Liver (tissue), 3 donors: ENCODE measurements around the gene DDX24.

Experiments
- ATF3 ChIP-seq: IDR thresholded peaks from 2 replicates; pipeline ENCODE4 v1.6.1; 2016; ENCODE audit warnings: antibody characterized with exemption
- CTCF ChIP-seq: fragments of 150-350 bp; IDR thresholded peaks from 2 replicates; pipeline ENCODE4 v1.5.1; 2017; ENCODE audit warnings: improper control_type of control experiment, low read depth, low read length; ENCODE audit not compliant: missing input control
- FOXA1 ChIP-seq: IDR thresholded peaks from 2 replicates; pipeline ENCODE4 v1.6.1; 2016; ENCODE audit warnings: antibody characterized with exemption
- FOXA2 ChIP-seq: IDR thresholded peaks from 2 replicates; pipeline ENCODE4 v1.6.1; 2016; ENCODE audit warnings: antibody characterized with exemption
- HNF4A ChIP-seq, 2 donors: conservative IDR thresholded peaks; 2 replicates each; pipeline ENCODE4 v1.6.1; 2016; ENCODE audit warnings: antibody characterized with exemption in 2 of 2, mild to moderate bottlenecking in 2 of 2
- JUND ChIP-seq, 2 donors: IDR thresholded peaks; 2 replicates each; pipeline ENCODE4 v1.6.1; 2016; ENCODE audit warnings: antibody characterized with exemption in 2 of 2
- RAD21 ChIP-seq, 2 donors: IDR thresholded peaks; 2 replicates each; pipeline ENCODE4 v1.6.1; 2016; ENCODE audit warnings: antibody characterized with exemption in 2 of 2, mild to moderate bottlenecking in 2 of 2
- SP1 ChIP-seq: IDR thresholded peaks from 2 replicates; pipeline ENCODE4 v1.6.1; 2018; ENCODE audit warnings: antibody characterized with exemption, mild to moderate bottlenecking
- YY1 ChIP-seq: IDR thresholded peaks from 2 replicates; pipeline ENCODE4 v1.6.1; 2016; ENCODE audit warnings: antibody characterized with exemption, mild to moderate bottlenecking
- TF ChIP-seq, protein P1 (sequence below): IDR thresholded peaks from 2 replicates; pipeline ENCODE4 v1.6.1; 2016; ENCODE audit warnings: antibody characterized with exemption
- TF ChIP-seq, protein P2 (sequence below): IDR thresholded peaks from 2 replicates; pipeline ENCODE4 v1.6.1; 2016; ENCODE audit warnings: antibody characterized with exemption, mild to moderate bottlenecking
- donor health status: healthy.
- donor health status: healthy.

DNA sequence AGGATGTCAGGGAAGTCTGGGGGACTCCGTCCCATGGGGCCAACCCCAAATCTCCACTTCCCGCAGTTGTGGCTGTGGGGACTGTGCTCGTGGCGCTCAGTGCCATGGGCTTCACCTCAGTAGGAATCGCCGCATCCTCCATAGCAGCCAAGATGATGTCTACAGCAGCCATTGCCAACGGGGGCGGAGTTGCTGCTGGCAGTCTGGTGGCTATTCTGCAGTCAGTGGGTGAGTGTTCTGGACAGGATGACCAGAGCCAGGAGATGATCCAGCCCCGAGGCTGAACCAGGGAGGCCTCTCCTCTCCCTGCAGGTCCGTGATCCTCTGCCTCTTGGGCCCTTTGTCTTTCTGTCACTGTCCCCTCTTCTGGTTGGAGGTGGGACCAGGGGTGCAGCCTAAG is 20.7 kb upstream of the DDX24 start:
- TF ChIP-seq SP1 (no peak), CTCF (no peak), RAD21 (IDR thresholded peaks at IDR 0.05) (no peak), JUND (IDR thresholded peaks at IDR 0.05) (no peak), YY1 (no peak), HNF4A (conservative IDR thresholded peaks at IDR 0.05) (no peak), FOXA1 (no peak), ATF3 (no peak), FOXA2 (no peak)
- TF ChIP-seq, protein P1, sequence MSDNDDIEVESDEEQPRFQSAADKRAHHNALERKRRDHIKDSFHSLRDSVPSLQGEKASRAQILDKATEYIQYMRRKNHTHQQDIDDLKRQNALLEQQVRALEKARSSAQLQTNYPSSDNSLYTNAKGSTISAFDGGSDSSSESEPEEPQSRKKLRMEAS = no peak
- TF ChIP-seq, protein P2, sequence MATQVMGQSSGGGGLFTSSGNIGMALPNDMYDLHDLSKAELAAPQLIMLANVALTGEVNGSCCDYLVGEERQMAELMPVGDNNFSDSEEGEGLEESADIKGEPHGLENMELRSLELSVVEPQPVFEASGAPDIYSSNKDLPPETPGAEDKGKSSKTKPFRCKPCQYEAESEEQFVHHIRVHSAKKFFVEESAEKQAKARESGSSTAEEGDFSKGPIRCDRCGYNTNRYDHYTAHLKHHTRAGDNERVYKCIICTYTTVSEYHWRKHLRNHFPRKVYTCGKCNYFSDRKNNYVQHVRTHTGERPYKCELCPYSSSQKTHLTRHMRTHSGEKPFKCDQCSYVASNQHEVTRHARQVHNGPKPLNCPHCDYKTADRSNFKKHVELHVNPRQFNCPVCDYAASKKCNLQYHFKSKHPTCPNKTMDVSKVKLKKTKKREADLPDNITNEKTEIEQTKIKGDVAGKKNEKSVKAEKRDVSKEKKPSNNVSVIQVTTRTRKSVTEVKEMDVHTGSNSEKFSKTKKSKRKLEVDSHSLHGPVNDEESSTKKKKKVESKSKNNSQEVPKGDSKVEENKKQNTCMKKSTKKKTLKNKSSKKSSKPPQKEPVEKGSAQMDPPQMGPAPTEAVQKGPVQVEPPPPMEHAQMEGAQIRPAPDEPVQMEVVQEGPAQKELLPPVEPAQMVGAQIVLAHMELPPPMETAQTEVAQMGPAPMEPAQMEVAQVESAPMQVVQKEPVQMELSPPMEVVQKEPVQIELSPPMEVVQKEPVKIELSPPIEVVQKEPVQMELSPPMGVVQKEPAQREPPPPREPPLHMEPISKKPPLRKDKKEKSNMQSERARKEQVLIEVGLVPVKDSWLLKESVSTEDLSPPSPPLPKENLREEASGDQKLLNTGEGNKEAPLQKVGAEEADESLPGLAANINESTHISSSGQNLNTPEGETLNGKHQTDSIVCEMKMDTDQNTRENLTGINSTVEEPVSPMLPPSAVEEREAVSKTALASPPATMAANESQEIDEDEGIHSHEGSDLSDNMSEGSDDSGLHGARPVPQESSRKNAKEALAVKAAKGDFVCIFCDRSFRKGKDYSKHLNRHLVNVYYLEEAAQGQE = no peak
